ENCODE results near the gene S1PR2.
"Not testable (repeated sequence)": the region's sequence is repeated elsewhere in the genome, so short reads cannot be mapped to it uniquely, and the experiment has no call there.

The S1PR2 gene

DNA sequence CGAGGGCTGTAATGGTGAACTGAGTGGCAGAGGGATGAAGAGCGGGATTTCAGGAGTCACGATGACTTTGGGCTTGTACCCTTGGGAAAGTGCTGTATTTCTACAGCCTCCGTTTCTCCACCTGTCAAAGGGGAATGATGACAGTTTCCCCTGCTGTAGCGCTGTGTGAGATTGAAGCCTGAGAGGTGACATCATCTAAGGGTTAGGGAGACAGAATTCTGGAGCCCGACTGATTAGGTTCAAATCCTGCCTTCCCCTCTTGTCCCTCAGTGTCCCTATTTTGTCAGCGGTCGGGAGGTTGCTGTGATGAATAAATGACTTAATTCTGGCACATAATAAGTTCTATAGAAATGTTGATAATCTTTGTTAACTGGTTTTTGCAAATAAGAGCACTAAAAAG is 21.6 kb upstream of the S1PR2 start:
- no peak for DNase-seq (ENCODE audit: low spot score)

- peak; percentile 99 for DNase-seq (ENCODE audit: low spot score)
Measured at GRCh38 chr19:10251792-10252694, 20.9 kb upstream of the S1PR2 start, which contains the start of gene MRPL4. MRPL4 (plus strand) TSS chr19:10252214; CDS start chr19:10252254, 40 bp downstream.

GRCh38 chr19:10246511-10246910 is 15.4 kb upstream of the S1PR2 start:
- DNase-seq (ENCODE audit: low spot score), result no peak

GRCh38 chr19:10245189-10245939 is 14.2 kb upstream of the S1PR2 start:
- no peak for DNase-seq (ENCODE audit: low spot score)

DNA sequence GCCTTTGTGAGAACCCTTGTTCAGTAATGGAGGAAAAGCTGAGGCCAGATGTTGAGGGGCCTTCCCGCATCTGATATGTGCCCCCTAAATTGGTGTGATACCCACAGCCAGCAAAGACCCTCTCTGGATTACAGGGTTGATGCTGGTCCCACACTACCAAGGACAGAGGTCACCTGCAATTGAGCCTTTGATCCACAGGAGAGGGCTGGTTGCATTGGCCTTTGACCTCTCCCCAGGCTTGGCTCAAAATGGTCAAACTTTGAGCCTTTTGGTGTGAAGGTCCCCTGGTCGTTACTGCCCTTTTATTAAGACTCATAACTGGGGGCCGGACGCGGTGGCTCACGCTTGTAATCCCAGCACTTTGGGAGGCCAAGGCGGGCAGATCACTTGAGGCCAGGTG is 12.5 kb upstream of the S1PR2 start:
- no peak for DNase-seq (ENCODE audit: low spot score)

DNA sequence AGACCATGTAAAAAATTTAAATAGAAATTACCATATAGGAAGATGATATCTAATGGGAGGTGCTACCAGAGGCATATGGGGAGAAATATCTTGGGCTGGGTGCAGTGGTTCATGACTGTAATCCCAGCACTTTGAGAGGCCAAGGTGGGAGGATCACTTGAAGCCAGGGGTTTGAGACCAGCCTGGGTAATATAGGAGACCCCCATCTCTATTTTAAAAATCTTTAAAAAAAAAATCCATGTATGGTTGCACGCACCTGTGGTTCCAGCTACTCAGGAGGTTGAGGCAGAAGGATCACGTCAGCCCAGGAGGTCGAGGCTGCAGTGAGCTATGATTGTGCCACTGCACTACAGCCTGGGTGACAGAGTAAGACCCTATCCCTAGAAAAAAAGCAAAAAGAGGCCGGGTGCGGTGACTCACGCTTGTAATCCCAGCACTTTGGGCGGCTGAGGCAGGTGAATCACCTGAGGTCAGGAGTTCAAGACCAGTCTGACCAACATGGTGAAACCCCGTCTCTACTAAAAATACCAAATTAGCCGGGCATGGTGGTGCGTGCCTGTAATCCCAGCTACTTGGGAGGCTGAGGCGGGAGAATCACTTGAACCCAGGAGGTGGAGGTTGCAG is 10.8 kb upstream of the S1PR2 start:
- not testable (repeated sequence) for DNase-seq (ENCODE audit: low spot score)

- DNase-seq (ENCODE audit: low spot score), result peak; percentile 39
Measured at GRCh38 chr19:10238172-10238783, 7.1 kb upstream of the S1PR2 start.

DNA sequence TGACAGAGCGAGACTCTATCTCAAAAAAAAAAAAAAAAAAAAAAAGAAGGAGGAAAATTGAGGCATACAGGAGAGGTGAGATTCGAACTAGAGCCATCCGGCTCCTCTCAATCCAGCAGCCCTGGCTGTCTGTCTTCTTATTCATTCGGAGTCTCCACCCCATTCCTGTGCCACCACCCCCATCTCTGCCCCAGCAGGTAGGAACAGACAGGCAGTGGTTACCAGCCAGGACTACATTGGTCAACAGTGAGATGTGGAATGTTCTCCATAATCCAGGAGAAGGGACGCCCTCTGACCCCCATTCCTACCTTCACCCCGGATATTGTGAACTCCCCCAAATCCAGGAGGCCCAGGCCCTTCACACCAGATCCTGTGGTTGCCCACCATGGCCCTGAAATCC is 6.6 kb upstream of the S1PR2 start:
- no peak for DNase-seq (ENCODE audit: low spot score)

GRCh38 chr19:10235409-10235808 is 4.3 kb upstream of the S1PR2 start:
- DNase-seq (ENCODE audit: low spot score), result not testable (repeated sequence)

- no peak for DNase-seq (ENCODE audit: low spot score)
Measured at GRCh38 chr19:10235003-10235402, 3.9 kb upstream of the S1PR2 start.

GRCh38 chr19:10233946-10234345 is 2.8 kb upstream of the S1PR2 start:
- no peak for DNase-seq (ENCODE audit: low spot score)

DNA sequence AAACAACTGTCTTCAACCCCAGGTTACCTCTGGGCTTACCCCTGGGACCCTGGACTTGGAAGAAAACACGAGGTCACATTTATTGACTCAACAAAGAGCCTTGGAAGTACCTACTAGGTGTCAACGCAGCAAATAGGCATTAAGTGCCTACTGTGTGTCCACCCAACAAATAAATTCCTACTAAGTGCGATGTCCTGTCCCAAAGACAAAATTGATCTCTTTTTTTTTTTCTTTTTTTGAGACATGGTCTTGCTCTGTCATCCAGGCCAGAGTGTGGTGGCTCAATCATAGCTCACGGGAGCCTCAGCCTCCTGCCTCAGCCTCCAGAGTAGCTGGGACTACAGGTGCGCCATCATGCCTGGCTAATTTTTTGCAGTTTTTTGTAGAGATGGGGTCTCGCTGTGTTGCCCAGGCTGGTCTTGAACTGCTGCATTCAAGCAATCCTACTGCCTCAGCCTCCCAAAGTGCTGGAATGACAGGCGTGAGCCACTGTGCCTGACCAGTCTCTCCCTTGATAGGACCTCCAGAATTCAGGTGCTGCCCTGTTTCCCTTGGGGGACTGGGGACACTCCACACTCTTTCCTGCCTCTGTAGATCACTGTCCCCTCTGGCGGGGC is 589 bp upstream of the S1PR2 start:
- no peak for DNase-seq (ENCODE audit: low spot score)

- DNase-seq (ENCODE audit: low spot score), result peak; percentile 44
Measured at GRCh38 chr19:10230173-10230860, 814 bp downstream of the S1PR2 start.

GRCh38 chr19:10228920-10229319 is 2.2 kb downstream of the S1PR2 start:
- DNase-seq (ENCODE audit: low spot score), result peak; percentile 61

- no peak for DNase-seq (ENCODE audit: low spot score)
Measured at GRCh38 chr19:10228393-10228792, 2.7 kb downstream of the S1PR2 start.

- peak; percentile 46 for DNase-seq (ENCODE audit: low spot score)
Measured at GRCh38 chr19:10227026-10227971, 3.8 kb downstream of the S1PR2 start.

DNA sequence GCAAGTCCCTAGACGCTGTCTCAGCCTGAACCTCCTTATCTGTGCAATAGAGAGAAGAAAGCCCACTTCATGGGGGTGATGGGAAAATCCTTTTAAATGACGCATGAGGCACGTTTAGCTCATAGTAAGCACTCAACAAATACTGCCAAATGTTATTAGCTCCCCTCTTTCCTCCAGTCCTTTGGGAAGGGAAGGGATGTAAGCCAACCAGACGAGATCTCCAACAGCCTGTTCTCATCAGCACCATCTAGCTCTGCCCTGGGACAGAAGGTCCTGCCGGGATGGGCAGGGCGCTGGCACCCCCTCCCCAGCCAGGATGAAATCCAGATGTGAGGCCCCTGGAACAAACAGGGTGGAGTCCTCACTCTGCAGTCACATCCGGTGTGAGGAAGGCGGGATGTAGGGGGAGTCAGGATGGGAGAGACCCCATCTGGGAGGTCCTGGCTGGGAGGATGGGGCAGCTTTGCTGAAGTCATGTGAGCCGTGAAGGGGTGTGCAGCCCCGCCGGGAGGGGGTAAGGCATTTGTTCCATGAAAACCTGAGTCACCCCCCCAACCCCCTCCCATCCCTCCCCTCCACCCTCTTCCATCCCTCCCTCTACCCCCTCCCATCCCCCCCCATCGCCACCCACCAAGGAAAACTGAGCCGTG is 4.6 kb downstream of the S1PR2 start:
- no peak for DNase-seq (ENCODE audit: low spot score)

DNA sequence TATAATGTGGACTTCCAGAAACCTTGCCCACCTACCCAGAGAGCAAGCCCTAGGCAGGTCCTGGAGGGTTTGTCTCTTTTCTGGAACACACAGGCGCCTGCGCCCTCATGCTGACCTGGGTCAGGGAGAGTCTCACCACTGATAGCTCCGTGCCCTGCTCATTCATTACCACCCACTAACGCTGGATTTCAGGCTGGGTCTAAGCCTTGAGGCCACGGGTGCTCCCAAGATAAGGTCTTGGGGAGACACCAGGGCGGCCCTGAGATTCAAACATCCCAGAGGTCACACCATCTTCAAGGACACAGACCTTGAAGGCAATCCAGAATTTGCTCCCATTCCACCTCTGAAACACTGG is 5.1 kb downstream of the S1PR2 start:
- no peak for DNase-seq (ENCODE audit: low spot score)

GRCh38 chr19:10224337-10224736 is 6.8 kb downstream of the S1PR2 start:
- no peak for DNase-seq (ENCODE audit: low spot score)

Data from RKO (cell line).